Subcutaneous adipose tissue (tissue), 4 donors: ENCODE data around the gene LRRC3. TPM values are rescaled to one million over a fixed set of nuclear protein-coding genes. Genes with fewer than 3 reads are reported as not detected.

Experiments
- total RNA-seq, 4 donors: library from RNA; depleted of rRNA; stranded (reverse); fragments of >200 nt; gene quantifications; one replicate each; pipeline ENCODE4 v1.1.0, GENCODE V29; 2016
- TF ChIP-seq, protein P1 (sequence below): fragments of 450-650 bp; IDR thresholded peaks from one replicate; pipeline ENCODE4 v1.5.1; 2016; ENCODE audit warnings: low read depth, mild to moderate bottlenecking, control low read depth, antibody characterized with exemption, moderate library complexity

Gene LRRC3
- total RNA-seq, 4 donors from 2014 or later = 0.98 to 4.2 (median 3.0) TPM

DNA sequence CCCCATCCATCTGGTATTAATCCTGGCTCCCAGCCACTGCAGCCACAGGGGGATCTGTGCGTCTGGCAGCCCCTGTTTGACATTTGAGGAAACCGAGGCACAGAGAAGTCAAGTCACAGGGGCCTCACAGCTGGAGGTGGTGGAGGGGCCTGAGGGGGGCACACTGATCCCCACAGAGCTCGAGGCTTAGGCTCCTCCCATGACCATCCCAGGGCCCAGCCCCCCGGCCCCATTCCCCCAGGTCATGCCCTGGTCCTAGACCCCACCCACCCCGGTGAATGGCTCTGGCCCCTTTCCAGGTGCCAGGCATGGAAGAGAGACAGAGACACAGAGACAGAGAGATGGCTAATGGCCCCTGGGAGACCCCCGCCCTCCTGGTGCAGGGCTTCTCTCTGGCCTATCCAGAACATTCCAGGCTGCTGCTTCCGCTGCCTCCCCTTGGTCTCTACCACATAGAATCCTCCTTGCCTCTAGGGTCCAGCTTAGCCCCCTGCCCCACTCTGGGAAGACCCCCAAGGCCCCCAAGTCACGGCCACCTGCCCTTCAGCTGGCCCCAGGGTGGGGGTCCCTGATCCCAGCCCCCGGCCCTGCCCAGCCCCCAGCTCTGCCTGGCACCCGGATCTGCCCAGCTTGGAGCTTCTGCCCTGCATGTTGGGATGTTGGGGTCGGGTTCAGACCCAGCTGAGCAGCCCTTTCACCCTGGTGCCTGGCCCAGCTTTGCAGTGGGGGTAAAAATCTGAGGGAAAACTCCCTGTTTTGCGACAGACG is 29.2 kb upstream of the LRRC3 start:
- TF ChIP-seq, protein P1, sequence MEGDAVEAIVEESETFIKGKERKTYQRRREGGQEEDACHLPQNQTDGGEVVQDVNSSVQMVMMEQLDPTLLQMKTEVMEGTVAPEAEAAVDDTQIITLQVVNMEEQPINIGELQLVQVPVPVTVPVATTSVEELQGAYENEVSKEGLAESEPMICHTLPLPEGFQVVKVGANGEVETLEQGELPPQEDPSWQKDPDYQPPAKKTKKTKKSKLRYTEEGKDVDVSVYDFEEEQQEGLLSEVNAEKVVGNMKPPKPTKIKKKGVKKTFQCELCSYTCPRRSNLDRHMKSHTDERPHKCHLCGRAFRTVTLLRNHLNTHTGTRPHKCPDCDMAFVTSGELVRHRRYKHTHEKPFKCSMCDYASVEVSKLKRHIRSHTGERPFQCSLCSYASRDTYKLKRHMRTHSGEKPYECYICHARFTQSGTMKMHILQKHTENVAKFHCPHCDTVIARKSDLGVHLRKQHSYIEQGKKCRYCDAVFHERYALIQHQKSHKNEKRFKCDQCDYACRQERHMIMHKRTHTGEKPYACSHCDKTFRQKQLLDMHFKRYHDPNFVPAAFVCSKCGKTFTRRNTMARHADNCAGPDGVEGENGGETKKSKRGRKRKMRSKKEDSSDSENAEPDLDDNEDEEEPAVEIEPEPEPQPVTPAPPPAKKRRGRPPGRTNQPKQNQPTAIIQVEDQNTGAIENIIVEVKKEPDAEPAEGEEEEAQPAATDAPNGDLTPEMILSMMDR = no peak

DNA sequence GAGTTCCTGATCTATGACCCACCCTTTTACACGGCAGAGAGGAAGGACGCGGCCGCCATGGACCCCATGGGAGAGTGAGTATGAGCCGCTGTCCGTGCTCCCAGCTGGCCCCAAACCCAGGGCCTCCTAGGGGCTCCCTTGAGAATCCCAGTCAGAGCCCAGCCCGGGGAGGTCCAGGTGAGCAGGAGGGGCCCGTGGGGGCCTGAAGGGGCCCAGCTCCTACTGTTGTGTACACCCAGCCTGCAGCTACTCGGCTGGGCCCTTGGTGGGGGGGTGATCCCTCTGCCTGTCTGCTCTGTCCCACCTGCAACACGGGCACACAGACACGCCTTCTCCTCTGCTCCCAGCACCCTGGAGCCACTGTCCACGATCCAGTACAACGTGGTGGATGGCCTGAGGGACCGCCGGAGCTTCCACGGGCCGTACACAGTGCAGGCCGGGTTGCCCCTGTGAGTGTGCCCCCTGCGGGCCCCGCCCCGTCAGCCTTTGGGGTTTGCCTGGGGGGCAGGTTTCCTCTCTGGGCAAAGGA is 28.6 kb upstream of the LRRC3 start:
- TF ChIP-seq, protein P1 = no peak

DNA sequence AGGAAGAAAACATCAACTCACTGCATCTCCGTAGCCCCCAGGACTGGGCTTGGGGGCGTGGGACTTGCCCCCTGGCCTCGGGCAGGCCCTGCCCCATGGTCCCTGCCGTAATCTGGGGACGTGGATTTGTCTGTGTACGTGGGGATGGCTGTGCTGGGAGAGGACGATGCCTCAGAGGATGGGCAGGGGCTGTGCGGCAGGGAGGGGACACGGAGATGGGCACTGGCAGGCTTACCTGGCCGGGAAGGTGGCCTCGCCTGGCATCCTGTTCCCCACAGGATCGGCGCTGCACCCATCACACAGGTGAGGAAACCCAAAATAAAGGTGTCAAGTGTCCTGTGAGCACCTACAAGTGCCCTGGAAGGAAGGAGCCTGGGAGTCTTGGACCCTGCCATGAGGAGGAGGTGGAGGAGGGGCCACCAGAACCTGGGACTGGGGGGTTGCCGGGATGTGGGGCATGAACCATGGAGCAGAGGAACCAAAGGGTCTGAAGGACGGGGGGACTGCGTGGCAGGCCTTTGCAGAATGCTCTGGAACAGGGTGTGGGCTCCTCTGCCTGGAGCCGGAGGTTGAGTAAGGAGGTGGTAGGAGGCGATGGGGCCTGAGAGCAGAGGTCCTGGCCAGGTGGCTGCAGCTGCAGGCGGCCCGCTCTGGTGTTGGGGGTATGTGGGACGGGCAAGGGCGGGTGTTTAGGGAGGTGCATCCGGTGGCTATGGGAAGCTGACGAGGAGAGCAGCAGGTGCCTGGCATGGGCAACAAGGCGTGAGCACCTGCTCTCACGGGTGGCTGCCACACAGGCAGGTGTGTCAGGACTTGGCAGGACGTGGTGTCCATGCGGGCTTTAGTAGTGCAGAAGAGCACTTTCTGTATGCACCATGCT is 27.8 kb upstream of the LRRC3 start:
- TF ChIP-seq, protein P1 = no peak

- TF ChIP-seq, protein P1 = no peak
Observed at GRCh38 chr21:44428281-44428960, 26.9 kb upstream of the LRRC3 start.

DNA sequence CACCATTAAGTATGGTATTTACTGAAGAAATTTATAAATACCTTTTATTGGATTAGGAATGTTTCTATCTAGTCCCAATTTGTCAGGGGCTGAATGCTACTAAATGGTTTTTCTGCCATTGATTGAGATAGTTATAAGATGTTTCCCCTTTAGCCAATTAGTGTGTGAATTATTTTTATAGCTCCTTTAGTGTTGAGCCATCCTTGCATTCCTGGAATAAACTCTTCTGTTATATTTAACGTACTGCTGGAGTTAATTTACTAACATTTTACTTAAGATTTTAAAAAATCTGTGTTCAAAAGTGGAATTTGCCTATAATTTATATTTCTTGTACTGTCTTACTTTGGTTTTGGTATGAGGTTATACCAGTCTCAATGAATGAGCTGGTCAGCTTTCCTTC is 25.4 kb upstream of the LRRC3 start:
- TF ChIP-seq, protein P1 = no peak

GRCh38 chr21:44431300-44431699 is 24.0 kb upstream of the LRRC3 start:
- TF ChIP-seq, protein P1 = no peak
